ENCODE data around the gene UROC1.

UROC1 gene

DNA sequence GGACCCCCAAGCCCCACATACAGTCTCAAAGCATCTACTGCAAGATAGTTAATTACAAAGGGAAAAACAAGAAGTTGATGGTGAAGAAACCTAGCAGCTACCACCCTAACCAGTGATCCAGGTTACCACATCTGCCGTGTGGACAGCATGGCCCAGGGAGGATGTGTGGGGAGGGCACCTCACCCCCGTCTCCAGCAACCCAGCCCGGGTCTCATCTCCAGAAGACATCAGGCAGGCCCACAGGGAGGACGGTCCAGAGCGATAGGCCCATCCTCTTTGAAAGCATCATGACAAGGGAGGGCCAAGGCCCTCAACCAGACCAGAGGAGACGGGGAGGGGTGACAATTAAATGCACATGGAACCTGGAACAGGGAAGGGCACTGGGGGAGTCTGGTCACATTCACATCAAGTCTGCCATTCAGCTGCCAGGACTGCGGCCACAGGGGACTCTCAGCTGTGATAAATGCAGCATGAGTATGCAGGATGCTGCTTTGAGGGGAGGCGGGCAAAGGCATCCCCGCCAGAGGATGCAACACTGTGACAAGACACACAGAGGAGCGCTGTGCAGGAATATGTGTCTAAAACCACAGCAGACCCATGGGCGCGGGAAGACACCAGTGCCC lies 60.7 kb downstream of the UROC1 start:
- no peak for DNase-seq

DNA sequence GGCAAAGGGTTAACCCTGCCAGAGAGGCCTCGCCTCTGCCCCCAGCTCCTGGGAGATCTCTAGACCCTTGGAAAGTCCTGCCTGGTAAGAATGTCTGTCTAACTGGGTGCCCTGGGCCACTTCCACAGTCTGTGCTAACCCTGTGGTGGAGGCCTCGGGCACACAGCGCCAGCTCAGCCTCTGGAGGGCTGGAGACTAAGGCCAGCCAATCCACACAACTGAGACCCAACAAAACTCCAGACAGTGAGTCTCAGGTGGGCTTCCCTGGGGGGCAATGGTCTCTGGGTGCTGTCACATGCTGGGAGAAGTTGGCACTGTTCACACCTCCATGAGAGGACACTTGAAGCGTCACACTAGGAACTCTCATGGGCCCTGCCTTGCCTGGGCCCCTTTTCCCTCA lies 61.4 kb downstream of the UROC1 start:
- no peak for DNase-seq

DNA sequence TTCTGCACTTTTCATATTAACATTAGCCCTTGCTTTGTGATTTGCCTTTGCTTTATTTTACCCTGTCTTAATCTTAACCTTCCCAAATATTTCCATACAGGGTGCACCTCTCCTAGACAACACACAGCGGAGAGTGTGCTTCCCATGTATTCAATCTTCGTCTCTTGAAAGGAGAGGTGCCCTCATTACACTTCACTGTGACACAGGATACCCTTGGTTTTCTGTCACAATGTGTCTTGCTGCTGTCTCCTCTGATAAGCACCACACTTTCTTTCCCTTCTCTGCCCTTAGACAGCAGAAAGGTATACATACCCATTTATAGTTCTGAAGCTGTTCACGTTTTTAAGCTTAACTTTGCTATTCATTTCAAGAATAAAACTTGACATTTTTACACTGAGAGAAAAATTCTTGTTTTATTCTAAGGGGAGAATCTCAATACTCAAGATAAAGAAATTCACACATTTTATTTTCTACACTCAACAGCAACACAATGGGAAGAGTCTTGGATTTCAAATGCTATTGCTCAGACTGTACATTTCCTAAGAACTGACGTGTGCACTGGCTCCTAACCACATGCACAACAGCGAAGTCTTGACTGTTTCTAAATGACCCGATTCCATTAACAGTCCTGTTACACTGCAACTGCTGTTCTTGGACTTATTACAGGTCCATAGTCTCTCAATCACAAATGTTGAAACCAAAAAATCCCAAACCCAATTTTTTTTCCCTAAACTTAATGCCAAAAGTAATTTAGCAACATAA lies 63.0 kb downstream of the UROC1 start:
- no peak for DNase-seq

DNA sequence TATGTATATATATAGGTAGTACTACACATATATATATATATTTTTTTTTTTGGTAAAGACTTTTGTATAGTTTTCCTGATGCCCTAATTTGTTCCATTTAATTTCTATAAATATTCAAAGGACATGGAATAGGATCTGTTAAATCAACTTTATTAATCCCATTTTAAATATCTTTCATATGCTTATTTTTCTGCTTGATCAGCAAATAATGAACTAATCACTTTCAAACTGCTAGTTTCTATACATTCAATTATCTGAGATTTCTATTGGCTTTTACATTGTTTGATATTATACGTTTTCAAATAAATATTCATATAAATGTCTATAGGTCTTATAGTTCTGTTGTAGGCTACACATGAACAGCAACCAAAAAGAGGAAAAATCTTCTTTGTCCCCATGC lies 63.5 kb downstream of the UROC1 start:
- DNase-seq = no peak

DNA sequence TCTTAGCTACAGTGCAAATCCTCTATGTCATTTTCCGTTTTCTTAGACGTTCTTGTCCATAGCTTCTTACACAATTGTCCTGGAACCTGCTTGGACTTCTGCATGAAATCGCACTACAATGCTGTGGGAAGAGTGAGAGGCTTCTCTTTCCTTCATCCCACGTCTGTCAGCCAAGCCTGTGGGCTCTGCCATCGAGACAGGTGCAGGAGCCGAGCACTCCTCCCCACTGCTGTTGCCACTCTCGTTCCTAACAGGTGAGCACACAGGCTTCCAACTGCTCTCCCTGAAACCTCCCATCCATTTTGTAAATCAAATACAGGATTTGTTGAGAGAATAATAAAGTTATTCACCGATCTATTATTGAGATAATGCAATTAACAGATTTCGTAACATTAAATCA lies 65.4 kb downstream of the UROC1 start:
- DNase-seq = no peak

DNA sequence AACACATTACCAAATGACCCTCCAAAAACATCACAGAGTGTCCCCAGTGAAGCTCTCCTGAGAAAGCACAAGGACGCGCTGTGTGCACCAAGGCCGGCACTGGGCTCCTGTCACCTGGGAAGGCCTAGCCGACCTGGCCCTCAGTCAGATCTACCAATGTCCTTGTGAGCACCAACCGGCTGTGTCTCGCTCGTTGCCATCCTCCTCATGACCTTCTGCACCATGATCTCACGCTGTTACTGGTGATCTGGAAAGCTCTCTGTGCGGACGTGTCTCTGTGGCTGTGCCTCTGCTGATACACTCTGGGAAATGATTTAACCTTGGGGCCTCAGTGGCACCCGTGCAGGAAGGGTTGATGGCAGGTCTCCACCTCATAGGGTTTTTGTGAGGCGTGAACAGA lies 66.1 kb downstream of the UROC1 start:
- DNase-seq = no peak

DNA sequence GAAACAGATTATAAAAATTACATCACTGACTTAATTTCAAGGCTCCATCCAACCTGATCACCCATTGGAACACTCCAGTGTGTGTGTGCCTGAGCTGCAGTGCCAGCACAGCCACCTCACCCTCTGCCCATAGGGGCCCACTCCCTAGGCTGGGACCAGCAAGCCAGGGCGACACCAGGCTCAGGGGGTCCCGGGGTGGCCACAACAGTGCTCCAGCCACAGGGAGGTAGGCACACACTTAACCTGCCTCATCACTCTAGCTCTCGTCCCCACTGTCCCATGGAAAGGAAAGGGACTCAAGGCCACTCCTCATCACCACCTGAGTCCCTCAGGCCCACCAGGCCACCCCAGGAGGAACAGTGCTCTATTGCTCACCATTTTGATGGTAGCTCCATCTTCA lies 66.8 kb downstream of the UROC1 start:
- DNase-seq = no peak

DNA sequence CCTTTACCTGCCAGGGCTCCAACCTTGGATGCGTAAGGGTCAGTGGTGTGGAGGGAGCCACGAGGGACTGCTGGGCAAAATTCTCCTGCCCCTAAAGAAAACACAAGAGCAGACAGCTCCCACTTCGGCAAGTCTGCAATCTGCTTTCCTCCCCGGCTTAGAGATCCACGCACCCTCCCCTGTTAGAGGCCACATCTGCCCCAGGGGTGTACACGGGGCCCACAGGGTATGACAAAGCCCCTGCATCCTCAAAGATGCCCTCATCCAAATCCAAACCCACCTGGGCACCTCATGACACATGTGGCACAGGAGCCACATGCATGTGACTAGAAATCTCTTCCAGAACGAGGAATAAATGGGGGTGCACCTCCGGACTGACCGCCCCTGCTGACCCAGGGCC lies 67.4 kb downstream of the UROC1 start:
- DNase-seq = no peak

DNA sequence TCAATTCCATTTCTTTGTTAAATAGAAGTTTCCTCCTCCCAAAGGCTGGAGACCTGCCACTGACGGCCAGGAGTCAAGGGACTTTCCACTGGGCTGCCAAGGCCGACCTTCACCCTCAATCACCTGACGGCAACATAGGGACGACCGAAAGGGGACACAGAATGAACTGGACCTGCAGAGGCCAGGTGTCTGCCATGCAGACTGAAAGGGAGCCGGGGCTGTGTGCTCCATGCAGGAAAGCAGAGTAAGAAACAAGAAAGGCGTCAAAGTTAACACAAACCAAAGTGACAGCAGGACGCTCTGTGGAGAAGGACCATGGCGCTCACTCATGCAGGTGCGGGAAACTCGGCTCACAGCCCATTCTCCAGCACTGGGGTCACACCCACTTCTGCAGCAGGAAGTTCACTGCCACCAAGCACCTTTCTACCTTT lies 67.9 kb downstream of the UROC1 start:
- DNase-seq = no peak

DNA sequence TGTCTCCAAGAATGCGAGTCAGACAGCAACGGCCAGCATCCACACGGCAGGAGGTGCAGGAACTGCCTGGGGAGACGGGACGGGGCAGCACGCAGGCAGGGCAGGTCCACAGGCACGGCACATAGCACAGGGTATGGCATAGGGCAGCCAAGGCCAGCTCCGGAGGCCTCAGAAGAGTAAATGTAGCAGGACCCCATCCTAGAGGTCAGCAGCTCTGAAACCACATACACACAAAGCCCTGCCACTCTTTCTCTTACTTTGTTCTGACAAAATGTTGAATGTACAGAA lies 68.7 kb downstream of the UROC1 start:
- DNase-seq = no peak

DNA sequence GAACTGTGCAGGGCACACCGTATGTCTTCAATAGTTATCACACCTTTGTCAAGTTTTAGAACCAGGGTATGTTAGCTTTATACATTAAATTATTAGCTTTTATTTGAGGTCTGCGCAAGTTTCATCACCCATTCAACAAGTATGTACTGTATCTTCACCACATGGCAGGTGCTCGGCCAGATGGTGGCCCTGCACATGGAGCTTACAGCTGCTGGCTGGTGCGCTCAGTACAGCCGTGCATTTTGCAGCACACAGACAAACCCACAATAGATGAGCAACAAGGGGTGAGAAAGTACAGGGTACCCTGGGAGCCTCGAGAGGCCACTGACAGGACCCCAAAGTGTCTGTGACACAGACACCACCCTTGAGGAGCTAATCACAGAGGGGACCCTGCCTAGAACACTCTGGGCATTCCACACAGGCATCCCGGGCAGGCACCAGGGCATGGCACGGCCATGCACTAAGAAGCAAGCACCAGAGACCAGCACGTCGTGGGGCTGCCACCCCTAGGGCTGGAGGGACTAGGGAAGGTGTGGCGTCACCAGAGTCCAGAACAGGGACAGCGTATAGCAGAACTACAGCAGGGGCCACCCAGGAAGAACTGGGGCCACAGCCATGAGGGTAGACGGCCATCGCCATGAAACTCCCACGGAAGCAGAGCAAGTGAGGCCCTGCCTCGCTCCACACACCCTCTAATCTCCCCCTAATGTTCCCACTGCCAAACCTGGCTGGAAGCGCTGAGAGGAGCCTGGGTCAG lies 69.3 kb downstream of the UROC1 start:
- DNase-seq = no peak

DNA sequence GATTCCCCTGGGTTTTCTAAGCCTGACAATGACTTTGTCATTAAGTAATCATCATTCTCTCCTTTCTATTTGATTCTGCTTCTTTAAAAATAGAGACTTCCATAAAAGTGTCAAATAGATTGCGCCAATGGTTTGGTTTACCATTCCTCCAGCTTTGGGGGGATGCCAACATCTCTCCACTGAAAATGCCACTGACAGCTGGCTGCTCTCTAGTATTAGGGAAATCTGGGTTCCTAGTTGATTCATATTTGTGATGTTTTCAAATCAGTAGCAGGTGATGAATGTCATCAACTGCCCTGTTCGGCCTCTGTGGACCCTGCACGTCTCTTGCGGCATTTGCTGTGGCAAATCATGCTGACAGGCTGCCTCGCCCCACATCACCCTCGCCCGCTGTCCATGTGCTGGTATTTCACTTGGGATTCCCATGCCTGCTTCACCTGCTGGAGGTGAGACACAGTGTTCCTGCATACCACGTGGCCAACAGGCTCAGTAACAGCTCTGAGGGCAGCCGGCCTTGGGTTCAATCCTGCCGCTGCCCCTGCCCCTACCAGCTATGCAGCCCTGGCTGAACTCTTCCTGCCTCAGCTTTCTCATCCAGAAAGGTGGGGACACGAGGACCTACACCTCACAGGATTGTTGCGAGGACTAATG lies 70.0 kb downstream of the UROC1 start:
- DNase-seq = no peak

DNA sequence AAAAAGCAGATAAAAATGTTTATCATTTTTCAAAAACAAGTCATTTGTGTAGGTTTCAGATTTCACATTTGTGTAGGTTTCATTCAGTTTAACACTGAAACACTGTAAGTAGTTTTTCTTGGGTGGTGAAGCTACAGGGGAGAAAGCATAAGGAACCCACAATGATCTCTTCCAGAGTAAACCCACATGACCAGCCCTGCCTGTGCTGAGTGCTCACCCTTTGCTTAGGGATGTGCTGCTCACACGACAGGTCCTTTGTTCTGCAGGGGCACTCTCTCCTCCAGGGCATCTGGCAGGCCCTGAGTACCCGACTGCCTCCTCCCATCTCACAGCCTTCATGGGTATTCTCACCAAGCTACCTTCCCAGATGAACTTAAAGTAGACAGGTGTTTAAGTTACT lies 70.8 kb downstream of the UROC1 start:
- DNase-seq = no peak

DNA sequence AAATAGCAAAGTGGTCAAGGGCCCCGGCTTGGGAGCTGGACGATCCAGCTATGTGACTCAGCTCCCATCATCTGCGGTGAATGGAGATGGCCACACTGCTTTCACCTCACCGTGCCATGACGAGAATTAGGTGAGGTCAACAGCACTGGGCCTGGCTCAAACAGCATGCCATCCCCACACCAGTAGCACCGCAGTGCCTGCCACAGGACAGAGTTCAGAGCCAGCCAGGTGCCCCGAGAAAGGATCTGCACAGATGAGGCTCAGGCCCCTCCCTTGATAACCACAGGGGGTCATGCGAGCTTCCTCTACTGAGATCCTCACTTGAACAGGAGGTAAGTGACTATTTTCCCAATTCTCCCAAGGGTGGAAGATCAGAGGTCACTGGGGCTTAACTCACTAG lies 71.3 kb downstream of the UROC1 start:
- DNase-seq = no peak

DNA sequence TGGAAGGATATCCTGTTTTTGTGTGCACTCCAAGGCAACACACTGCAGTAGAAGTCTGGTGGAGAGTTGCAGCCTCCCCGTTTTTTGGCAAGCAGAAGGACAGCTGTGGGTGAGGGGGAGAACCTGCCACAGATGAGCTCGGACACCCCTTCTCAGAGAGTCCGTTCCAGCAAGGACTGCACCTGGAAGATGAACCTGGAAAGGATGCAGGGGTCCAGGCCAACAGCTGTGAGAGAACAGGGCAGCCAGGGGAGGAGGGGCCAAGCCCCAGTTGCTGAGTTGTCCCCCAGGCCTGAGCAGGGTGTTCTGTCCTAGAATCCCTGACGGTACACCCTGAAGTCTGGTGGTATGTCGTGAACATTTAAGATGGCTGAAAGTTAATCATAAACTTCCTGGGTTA lies 72.1 kb downstream of the UROC1 start:
- no peak for DNase-seq

DNA sequence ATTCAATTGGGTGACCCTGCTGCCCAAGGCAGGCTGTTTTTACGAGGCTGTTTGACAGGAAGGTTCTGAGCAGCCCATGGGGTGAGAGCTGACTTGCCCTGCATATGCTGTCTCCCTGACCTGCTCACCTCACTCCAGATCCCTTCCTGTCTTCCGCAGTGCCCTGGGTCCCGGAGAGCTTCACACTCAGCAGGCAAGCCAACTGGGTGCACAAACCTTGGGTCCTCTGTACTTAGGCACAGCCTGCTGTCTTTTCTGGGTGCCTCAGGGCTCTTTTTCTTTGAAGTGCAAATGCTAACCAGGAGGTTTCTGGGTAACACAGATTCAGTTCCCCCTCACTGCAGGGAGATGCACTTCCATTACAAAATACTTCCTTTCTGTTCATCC lies 74.7 kb downstream of the UROC1 start:
- DNase-seq = no peak

DNA sequence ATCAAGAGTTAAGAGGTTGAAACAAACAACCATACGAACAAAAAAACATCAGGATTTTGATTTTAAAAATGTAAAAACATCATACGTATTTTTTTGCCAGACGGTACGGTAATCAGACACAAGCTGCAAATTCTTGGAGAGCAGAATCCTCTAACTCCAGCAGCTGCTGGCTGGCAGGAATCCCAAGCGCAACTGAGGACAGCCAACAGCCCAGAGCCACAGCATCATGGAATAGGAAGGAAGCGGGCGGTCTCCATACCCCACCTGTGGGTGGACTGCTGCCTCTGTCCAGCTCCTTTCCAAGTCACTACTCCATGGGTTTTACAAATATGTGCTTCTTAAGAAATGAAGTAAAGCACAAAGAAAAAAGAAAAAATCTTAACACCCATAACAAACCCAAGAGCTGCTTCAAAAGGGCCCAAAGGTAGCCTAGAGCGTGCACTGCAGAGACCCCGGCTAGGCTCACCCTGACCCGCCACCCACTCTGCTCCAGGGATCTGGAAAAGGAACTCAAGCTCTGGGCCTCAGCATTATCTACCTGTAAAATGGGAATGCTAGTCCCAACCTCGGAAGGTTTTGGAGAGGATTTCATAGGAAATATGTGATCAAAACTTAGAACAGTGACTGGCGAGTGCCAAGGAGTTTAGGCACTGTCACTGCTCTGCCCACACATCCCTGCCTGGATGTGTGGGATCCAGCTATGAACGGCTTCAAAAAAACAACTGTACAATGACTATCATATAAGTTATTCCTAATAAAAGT lies 75.3 kb downstream of the UROC1 start:
- DNase-seq = no peak

DNA sequence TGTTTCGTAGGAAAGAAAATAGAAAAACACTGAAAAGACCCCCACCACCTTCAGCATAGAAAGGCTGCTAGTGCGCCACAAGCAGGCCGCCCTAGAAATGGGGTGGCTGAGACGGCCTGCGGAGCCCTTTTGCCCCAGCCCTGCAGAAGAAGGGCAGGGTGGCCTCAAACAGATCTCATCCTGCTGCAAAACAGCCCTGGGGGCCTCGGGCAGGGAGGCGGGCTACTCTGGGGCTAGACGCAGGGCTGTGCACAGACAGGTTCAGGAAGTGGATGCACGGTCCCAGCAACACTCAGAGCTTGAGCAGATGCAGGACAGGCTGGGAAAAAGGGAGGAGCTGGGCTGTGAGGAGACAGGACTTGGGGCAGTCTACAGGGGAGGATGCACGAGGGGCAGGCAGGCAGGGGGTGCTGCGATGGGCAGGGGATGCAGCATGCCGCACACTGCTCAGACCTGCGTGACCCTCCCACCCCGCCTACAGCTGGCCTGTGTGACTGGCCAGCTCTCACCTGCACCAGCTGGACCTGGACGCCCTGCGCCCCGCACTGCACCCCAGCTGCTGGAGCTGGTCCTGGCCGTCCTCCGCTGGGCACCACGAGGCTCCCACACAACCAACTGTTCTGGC lies 76.2 kb downstream of the UROC1 start:
- DNase-seq = no peak

DNA sequence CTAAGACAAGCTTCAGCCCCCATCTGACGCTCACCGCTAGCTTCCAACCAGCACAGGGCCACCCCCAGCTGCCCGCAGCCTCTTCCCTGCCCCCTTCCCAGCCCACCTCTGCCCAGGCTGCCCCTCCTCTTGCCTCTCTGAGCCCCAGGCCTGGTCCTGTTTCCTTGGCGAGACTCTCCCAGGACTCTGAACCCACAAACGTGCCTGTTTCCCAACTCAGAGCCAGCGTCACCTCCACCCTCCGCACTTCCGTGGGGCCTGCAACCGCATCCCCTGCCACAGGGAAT lies 76.9 kb downstream of the UROC1 start:
- no peak for DNase-seq

DNA sequence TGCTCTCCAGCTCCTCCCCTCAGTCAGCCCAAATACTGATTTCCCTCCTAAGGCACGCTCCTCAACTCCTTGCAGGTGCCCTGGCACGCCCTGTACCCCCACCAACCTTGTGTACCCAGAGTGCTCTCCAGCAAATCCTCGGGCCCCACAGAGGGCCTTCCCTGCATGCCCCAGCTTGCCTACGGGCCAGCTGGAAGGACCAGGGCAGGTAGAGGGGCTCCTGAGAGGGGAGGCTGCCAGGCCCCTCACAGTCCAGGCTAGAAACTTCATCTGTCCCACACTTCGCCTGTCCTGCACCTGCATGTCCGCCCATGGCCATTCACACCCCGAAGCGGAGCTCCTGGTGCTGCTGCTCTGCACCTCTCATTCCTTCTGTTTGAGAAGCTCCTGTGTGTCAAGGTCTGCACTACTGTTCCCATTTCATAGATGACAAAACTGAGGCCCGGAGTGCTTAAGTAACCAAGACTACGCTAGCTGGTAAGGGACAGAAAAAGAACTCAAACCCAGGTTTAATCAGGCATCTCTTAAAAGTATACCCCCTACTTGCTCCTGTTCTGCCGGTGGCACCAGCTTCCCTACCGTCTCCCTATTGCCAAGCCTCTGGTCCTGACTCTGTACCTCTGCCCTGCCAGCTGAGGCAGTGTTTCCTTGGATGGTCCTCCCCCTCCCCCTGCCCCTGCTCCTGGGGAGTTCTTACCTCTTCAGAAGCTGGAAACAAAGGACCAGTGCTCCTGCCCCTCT lies 77.4 kb downstream of the UROC1 start:
- no peak for DNase-seq

DNA sequence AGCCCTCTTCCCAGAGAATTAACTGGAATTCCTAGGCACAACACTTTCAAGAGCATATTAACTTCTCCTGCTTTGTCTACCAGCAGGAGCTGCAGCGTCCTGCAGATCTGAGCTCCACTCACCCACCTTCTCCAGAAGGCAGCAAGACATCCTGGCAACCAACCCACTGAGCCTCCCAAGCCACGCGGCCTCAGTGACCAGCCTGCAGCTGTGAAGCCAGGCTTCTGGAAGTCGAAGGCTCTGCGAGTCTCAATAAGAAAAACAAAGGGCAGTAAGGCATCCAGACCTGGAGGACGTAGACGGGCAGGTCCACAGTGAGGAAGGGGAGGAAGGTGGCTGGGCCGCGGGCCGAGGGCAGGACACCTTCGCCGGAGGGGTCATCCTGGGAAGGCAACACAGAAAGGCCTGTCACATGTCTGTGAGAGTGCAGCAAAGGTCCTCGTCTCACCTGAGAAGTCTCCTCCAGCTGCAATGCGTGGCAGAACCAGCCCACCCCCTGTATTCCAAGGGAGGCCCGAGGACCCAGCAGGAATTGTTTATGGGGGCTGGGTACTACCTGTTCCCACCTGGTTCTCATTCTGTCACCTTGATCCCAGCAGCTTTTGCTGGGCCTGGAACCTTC lies 78.1 kb downstream of the UROC1 start:
- no peak for DNase-seq

DNA sequence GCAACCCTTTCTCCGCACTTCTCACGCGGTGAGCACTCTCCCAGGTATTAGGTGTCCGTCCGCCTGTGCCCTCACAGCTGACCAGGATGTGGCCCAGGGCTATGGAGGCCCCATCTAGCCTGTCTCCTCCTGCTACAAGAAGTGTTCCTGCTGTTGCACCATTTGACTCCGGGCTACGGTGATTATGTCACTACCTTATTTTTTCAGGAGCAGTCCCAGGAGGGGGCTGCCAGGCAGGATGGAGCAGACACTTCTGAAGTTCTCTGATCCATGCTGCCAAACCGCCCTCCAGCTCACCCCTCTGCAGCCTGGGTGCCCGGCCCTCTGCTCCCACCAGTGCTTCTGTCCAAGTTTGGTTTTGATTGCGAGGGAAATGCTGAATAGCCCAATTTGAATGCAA lies 78.8 kb downstream of the UROC1 start:
- no peak for DNase-seq
